ENCODE measurements around the gene PRR7. TPM values are rescaled to one million over a fixed set of nuclear protein-coding genes. Genes with fewer than 3 reads are reported as not detected.
"Not testable (repeated sequence)": the region's sequence is repeated elsewhere in the genome, so short reads cannot be mapped to it uniquely, and the experiment has no call there.

PRR7 gene
- total RNA-seq, 1 experiment from 2014 or later, result 69.3 TPM

GRCh38 chr5:177483994-177484901 is 37.6 kb downstream of the PRR7 start:
- DNase-seq (ENCODE audit: low spot score), result no peak

GRCh38 chr5:177484902-177485549 is 38.4 kb downstream of the PRR7 start:
- no peak for DNase-seq (ENCODE audit: low spot score)

- DNase-seq (ENCODE audit: low spot score), result not testable (repeated sequence)
These were observed 39.1 kb downstream of the PRR7 start for GRCh38 chr5:177485753-177486152.

GRCh38 chr5:177486256-177486655 is 39.6 kb downstream of the PRR7 start:
- DNase-seq (ENCODE audit: low spot score), result no peak

- DNase-seq (ENCODE audit: low spot score), result no peak
These were observed 40.5 kb downstream of the PRR7 start for GRCh38 chr5:177487144-177487543.

GRCh38 chr5:177487975-177488374 is 41.4 kb downstream of the PRR7 start:
- no peak for DNase-seq (ENCODE audit: low spot score)

- no peak for DNase-seq (ENCODE audit: low spot score)
These were observed 42.6 kb downstream of the PRR7 start for GRCh38 chr5:177489119-177489716.

- DNase-seq (ENCODE audit: low spot score), result no peak
These were observed 43.8 kb downstream of the PRR7 start for GRCh38 chr5:177490311-177490991.

- DNase-seq (ENCODE audit: low spot score), result no peak
These were observed 44.4 kb downstream of the PRR7 start for GRCh38 chr5:177490992-177491391.

- peak; percentile 46 for DNase-seq (ENCODE audit: low spot score)
These were observed 44.9 kb downstream of the PRR7 start for GRCh38 chr5:177491429-177491945.

GRCh38 chr5:177491983-177492746 is 45.6 kb downstream of the PRR7 start:
- no peak for DNase-seq (ENCODE audit: low spot score)

GRCh38 chr5:177492841-177493240 is 46.2 kb downstream of the PRR7 start:
- no peak for DNase-seq (ENCODE audit: low spot score)

- DNase-seq (ENCODE audit: low spot score), result no peak
These were observed 47.3 kb downstream of the PRR7 start for GRCh38 chr5:177493795-177494345.

GRCh38 chr5:177494346-177495195 is 48.0 kb downstream of the PRR7 start:
- peak; percentile 32 for DNase-seq (ENCODE audit: low spot score)

GRCh38 chr5:177495243-177496060 is 48.8 kb downstream of the PRR7 start:
- no peak for DNase-seq (ENCODE audit: low spot score)

- DNase-seq (ENCODE audit: low spot score), result peak; percentile 64
These were observed 49.6 kb downstream of the PRR7 start for GRCh38 chr5:177496070-177496726.

- no peak for DNase-seq (ENCODE audit: low spot score)
These were observed 50.2 kb downstream of the PRR7 start for GRCh38 chr5:177496727-177497291.

All from HT-29 (cell line).